Gastroesophageal sphincter (tissue), 3 donors: ENCODE results near the gene LPP.

ENCODE experiments used
- CTCF ChIP-seq, 4 experiments: fragments of 200-600 bp in 2 of 4; fragments of 450-650 bp in 2 of 4; sonication (generic) in 1 of 4; IDR thresholded peaks; one replicate each; pipeline ENCODE4 v1.5.1; 2017 to 2019; ENCODE audit warnings: antibody characterized with exemption in 4 of 4, mild to moderate bottlenecking in 2 of 4, moderate library complexity in 2 of 4
- POLR2AphosphoS5 ChIP-seq: sonication (generic); formaldehyde crosslinking; IDR thresholded peaks from one replicate; pipeline ENCODE4 v1.6.1; 2017; ENCODE audit warnings: antibody characterized with exemption

DNA sequence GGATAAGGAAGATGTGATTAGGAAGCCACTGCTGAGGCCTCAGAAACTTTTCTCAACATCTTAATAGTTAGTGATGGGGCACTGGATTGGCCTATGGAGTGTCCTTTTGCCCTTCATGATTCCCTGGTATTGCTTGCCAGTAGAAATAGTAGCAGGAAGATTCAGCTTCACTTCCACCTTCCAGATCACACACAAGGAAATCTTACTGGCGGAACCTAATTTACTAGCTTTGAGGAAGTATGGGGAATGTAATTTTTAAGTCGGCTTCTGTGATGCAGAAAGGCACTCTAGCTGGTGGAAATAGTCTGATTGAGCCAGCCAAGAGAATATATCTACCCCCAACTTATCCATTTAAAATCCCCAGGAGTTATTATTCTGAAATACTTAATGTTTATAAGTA lies 46.5 kb downstream of the LPP start:
- no peak for TF ChIP-seq CTCF (IDR thresholded peaks at IDR 0.05)
- TF ChIP-seq POLR2AphosphoS5: no peak
